Mesendoderm (in vitro differentiated cells): ENCODE results near the gene CENPM.

ENCODE experiments used
- DNase-seq: peaks from one replicate; pipeline ENCODE4 v3.0.0; 2013
- H2AK5ac ChIP-seq: 2 replicates; pipeline ENCODE4 v1.6.1; 2013; ENCODE audit warnings: low read length, inconsistent platforms
- H2BK120ac ChIP-seq: 2 replicates; pipeline ENCODE4 v1.6.1; 2013; ENCODE audit warnings: low read depth, mild to moderate bottlenecking, low read length, moderate library complexity, mixed read lengths
- H2BK15ac ChIP-seq: replicated peaks from 2 replicates; pipeline ENCODE4 v1.6.1; 2013; ENCODE audit warnings: low read depth, mild to moderate bottlenecking, moderate library complexity
- H2BK5ac ChIP-seq: 2 replicates; pipeline ENCODE4 v1.6.1; 2013; ENCODE audit warnings: low read length, inconsistent platforms
- H3K18ac ChIP-seq: 2 replicates; pipeline ENCODE4 v1.6.1; 2013; ENCODE audit warnings: mild to moderate bottlenecking, low read length, mixed read lengths
- H3K23ac ChIP-seq: one replicate; pipeline ENCODE4 v1.6.1; 2013; ENCODE audit warnings: low read length
- H3K27ac ChIP-seq: 2 replicates; pipeline ENCODE4 v1.5.1; 2013; ENCODE audit warnings: low read depth, mild to moderate bottlenecking, inconsistent platforms, low read length, moderate library complexity
- H3K27me3 ChIP-seq: 2 replicates; pipeline ENCODE4 v1.6.1; 2013; ENCODE audit warnings: low read length, control low read depth, mild to moderate bottlenecking, inconsistent platforms; ENCODE audit not compliant: insufficient read depth, poor library complexity
- H3K36me3 ChIP-seq: 2 replicates; pipeline ENCODE4 v1.6.1; 2013; ENCODE audit warnings: low read length, inconsistent platforms; ENCODE audit not compliant: control insufficient read depth, insufficient read depth
- H3K4ac ChIP-seq: one replicate; pipeline ENCODE4 v1.6.1; 2013; ENCODE audit warnings: low read depth, mild to moderate bottlenecking, low read length, moderate library complexity
- H3K4me1 ChIP-seq: 2 replicates; pipeline ENCODE4 v1.6.1; 2013; ENCODE audit warnings: low read depth, low read length, inconsistent platforms; ENCODE audit not compliant: control insufficient read depth
- H3K4me2 ChIP-seq: 2 replicates; pipeline ENCODE4 v1.6.1; 2013; ENCODE audit warnings: low read length
- H3K4me3 ChIP-seq: 2 replicates; pipeline ENCODE4 v1.5.1; 2013; ENCODE audit warnings: mild to moderate bottlenecking, low read length
- H3K56ac ChIP-seq: one replicate; pipeline ENCODE4 v1.6.1; 2013; ENCODE audit warnings: low read length
- H3K79me1 ChIP-seq: 2 replicates; pipeline ENCODE4 v1.6.1; 2013; ENCODE audit warnings: low read length, inconsistent platforms
- H3K79me2 ChIP-seq: 2 replicates; pipeline ENCODE4 v1.6.1; 2013; ENCODE audit warnings: mild to moderate bottlenecking, low read length; ENCODE audit not compliant: control insufficient read depth, insufficient read depth
- H3K9ac ChIP-seq: 2 replicates; pipeline ENCODE4 v1.6.1; 2013; ENCODE audit warnings: low read length, inconsistent platforms
- H4K5ac ChIP-seq: one replicate; pipeline ENCODE4 v1.6.1; 2013; ENCODE audit warnings: low read length
- H4K8ac ChIP-seq: one replicate; pipeline ENCODE4 v1.6.1; 2013; ENCODE audit warnings: low read depth, mild to moderate bottlenecking, control low read depth, low read length, moderate library complexity
- WGBS: extraction: QIAGEN DNeasy Blood & Tissue Kit; methylation state at CpG from one replicate; pipeline ENCODE4 v1.1.7; 2013; ENCODE audit warnings: low lambda C conversion rate, missing lambda C conversion rate; ENCODE audit not compliant: insufficient coverage; ENCODE audit errors: extremely low coverage; 5-methylcytosine and 5-hydroxymethylcytosine counted together

Gene CENPM

GRCh38 chr22:41927813-41928212 is 19.1 kb downstream of the CENPM start:
- DNase-seq = no peak
- no peak overlapping the region for H2BK15ac ChIP-seq
- no peak overlapping the region for H2BK5ac ChIP-seq
- no peak overlapping the region for H3K9ac ChIP-seq
- H3K79me1 ChIP-seq = no peaks in the 10 kb centered on the region
- WGBS = no CpG with 5 or more reads among the region's 6 CpGs
- H3K56ac ChIP-seq = no peak overlapping the region
- no peak overlapping the region for H3K18ac ChIP-seq
- no peak overlapping the region for H2AK5ac ChIP-seq
- H3K27ac ChIP-seq = no peak overlapping the region
- no peak overlapping the region for H4K8ac ChIP-seq
- H3K23ac ChIP-seq = no peak overlapping the region
- H3K4me3 ChIP-seq = no peak overlapping the region
- H3K4me2 ChIP-seq = no peak overlapping the region
- H3K36me3 ChIP-seq = no peaks in the 10 kb centered on the region
- H3K4ac ChIP-seq = no peak overlapping the region
- no peak overlapping the region for H4K5ac ChIP-seq
- no peak overlapping the region for H2BK120ac ChIP-seq
- H3K4me1 ChIP-seq = peaks cover 2% of the 10 kb centered on the region
- no peaks in the 10 kb centered on the region for H3K79me2 ChIP-seq
- peaks cover 8% of the 10 kb centered on the region for H3K27me3 ChIP-seq

DNA sequence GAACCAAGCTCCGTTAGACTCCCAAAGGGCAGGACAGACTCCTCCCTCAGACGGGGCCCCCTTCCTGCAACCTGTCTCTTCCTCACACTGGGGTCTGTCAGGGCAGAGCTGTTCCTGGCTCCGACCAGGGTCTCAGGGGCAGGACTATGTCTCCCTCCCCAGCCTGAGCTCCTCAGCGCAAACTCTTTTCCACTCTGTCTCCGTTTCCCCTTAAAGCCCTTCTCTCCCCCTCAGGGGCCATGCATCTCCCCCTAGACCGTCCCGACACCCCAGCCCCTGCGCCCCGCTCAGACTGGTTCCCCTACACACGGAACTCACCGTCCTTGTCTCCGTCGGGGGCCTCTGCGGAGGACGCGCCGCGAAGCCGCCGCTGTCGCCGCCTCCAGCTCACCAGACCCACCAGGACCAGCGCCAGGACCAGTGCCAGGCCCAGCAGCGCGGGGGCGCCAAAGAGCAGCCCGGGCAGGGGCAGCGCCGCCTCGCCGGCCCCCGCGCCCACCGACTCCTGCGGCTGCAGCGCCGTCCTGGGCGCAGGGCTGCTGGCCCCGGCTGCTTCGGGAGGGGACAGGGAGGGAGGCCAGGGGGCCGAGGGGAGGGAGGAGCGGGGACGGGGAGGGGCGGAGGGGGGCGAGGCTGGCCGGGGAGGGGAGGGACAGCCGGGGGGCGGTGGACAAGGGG is 21.0 kb downstream of the CENPM start:
- H3K4ac ChIP-seq = no peak overlapping the region
- H3K79me2 ChIP-seq = no peaks in the 10 kb centered on the region
- H3K18ac ChIP-seq = no peak overlapping the region
- H3K56ac ChIP-seq = peak overlapping the region; percentile 80
- no peak overlapping the region for H4K8ac ChIP-seq
- no CpG with 5 or more reads among the region's 48 CpGs for WGBS
- peaks cover 2% of the 10 kb centered on the region for H3K4me1 ChIP-seq
- no peak overlapping the region for H3K4me3 ChIP-seq
- H3K27me3 ChIP-seq = peaks cover 8% of the 10 kb centered on the region
- H2BK5ac ChIP-seq = no peak overlapping the region
- H3K79me1 ChIP-seq = no peaks in the 10 kb centered on the region
- no peaks in the 10 kb centered on the region for H3K36me3 ChIP-seq
- no peak overlapping the region for H3K27ac ChIP-seq
- peak overlapping the region; percentile 52 for H3K4me2 ChIP-seq
- peak; percentile 80 for DNase-seq
- no peak overlapping the region for H4K5ac ChIP-seq
- H2BK15ac ChIP-seq = no peak overlapping the region
- no peak overlapping the region for H2AK5ac ChIP-seq
- H2BK120ac ChIP-seq = no peak overlapping the region
- H3K23ac ChIP-seq = no peak overlapping the region
- H3K9ac ChIP-seq = peak overlapping the region; percentile 64

DNA sequence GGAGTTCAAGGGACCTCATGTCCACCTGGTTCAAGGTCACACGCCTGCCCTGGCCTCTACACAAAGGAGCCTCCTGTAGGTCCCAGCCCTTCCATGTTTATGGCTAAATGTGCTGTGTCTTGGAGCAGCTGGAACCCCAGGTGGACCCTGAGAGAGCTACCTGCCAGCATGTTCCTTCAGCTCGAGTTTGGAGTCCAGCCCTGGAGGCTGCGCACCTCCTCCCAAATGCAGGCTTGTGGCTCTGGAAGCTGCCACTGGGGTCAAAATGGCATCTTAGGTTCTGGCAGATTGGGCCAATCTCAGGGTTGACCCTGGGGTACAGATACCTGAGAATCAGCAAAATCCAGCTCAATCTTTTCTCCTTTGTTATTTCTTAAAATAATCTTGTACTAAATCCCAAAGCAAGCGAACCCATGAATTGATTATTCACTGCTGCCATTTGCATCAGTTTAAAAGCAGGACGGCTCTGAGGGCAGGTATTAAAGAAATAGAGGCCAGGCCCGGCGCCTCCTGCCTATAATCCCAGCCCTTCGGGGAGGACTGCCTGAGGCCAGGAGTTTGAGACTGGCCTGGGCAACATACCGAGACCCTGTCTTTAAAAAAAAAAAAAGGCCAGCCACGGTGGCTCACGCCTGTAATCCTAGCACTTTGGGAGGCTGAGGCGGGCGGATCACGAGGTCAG is 23.2 kb downstream of the CENPM start:
- H3K27ac ChIP-seq = no peak overlapping the region
- H3K4ac ChIP-seq = no peak overlapping the region
- H3K4me2 ChIP-seq = no peak overlapping the region
- no peak overlapping the region for H2BK5ac ChIP-seq
- no CpG with 5 or more reads among the region's 14 CpGs for WGBS
- no peak overlapping the region for H3K4me3 ChIP-seq
- no peaks in the 10 kb centered on the region for H3K79me1 ChIP-seq
- DNase-seq = no peak
- H4K8ac ChIP-seq = no peak overlapping the region
- no peak overlapping the region for H2AK5ac ChIP-seq
- H3K36me3 ChIP-seq = no peaks in the 10 kb centered on the region
- no peak overlapping the region for H2BK15ac ChIP-seq
- H3K9ac ChIP-seq = no peak overlapping the region
- peaks cover 2% of the 10 kb centered on the region for H3K4me1 ChIP-seq
- no peak overlapping the region for H3K56ac ChIP-seq
- no peaks in the 10 kb centered on the region for H3K79me2 ChIP-seq
- peaks cover 8% of the 10 kb centered on the region for H3K27me3 ChIP-seq
- H3K18ac ChIP-seq = no peak overlapping the region
- no peak overlapping the region for H3K23ac ChIP-seq
- no peak overlapping the region for H4K5ac ChIP-seq
- H2BK120ac ChIP-seq = no peak overlapping the region

- Histone ChIP-seq H2AK5ac (no peak overlapping the region), H2BK15ac (no peak overlapping the region), H4K8ac (no peak overlapping the region), H2BK120ac (no peak overlapping the region), H3K79me2 (no peaks in the 10 kb centered on the region), H3K27ac (no peak overlapping the region), H3K23ac (no peak overlapping the region), H3K4me1 (peaks cover 2% of the 10 kb centered on the region), H3K27me3 (peaks cover 8% of the 10 kb centered on the region), H4K5ac (no peak overlapping the region), H3K56ac (no peak overlapping the region), H3K4me3 (no peak overlapping the region), H3K18ac (no peak overlapping the region), H3K36me3 (no peaks in the 10 kb centered on the region), H3K79me1 (no peaks in the 10 kb centered on the region), H3K4ac (no peak overlapping the region), H2BK5ac (no peak overlapping the region), H3K4me2 (no peak overlapping the region), H3K9ac (no peak overlapping the region)
- DNase-seq = no peak
- no CpG with 5 or more reads among the region's 4 CpGs for WGBS
Observed at GRCh38 chr22:41922940-41923594, 23.9 kb downstream of the CENPM start.

DNA sequence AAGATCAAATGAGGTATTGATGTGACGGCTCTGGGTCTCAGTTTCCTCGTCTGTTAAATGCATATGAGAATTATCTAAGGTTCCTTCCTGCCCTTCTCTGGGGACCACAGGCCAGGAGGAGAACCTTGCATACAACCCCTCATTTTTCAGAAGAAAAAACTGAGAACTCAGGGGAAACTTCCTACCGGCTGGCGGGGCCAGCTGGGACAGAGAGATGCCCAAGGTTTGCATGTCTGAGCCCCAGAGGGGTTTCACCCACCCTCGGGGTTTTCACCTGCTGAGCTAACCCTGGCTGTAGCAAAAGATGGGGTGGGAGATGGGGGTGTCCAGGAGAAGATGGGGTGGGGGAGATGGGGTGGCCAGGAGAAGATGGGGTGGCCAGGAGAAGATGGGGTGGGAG is 24.6 kb downstream of the CENPM start:
- Histone ChIP-seq H3K79me2 (no peaks in the 10 kb centered on the region), H3K27ac (no peak overlapping the region), H4K8ac (no peak overlapping the region), H3K4me1 (no peaks in the 10 kb centered on the region), H3K4ac (no peak overlapping the region), H3K4me3 (no peak overlapping the region), H3K23ac (no peak overlapping the region), H2BK5ac (no peak overlapping the region), H2BK15ac (no peak overlapping the region), H3K27me3 (peaks cover 8% of the 10 kb centered on the region), H3K9ac (no peak overlapping the region), H3K18ac (no peak overlapping the region), H3K4me2 (no peak overlapping the region), H3K79me1 (no peaks in the 10 kb centered on the region), H2AK5ac (no peak overlapping the region), H4K5ac (no peak overlapping the region), H3K56ac (no peak overlapping the region), H2BK120ac (no peak overlapping the region), H3K36me3 (no peaks in the 10 kb centered on the region)
- WGBS = no CpG with 5 or more reads among the region's 5 CpGs
- no peak for DNase-seq
